ENCODE results near the gene ECE1. TPM values are rescaled to one million over a fixed set of nuclear protein-coding genes. Genes with fewer than 3 reads are reported as not detected.

The ECE1 gene
- total and polyA plus RNA-seq, 12 donors, result 86.1 to 588 (median 222) TPM

DNA sequence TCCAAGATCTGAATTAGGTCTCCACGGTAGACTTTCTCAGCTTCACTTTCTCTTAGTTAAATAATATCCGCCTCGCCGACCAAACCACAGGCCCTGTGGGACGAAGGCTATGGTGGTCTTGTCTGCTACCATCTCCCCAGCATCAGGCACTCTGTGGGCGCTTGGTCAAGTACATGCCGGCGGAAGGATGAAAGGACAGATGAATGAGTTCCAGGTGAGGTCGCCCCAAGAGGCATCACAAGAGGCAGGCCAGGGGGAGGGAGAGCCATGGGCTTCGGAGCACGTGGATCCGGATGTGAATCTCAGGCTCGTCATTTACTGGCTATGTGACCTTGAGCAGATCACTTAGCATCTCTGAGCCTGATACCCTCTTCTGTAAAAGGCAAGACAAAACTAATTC, 33.5 kb downstream of the ECE1 start:
- Histone ChIP-seq H3K9me3 (replicated peaks in 1 of 3) (no peaks in the 10 kb centered on the region), H3K27me3 (no peaks in the 10 kb centered on the region), H3K4me3 (no peak overlapping the region), H3K36me3 (replicated peaks in 1 of 2) (peaks cover 0 to 65% of the 10 kb centered on the region in 2 donors), H3K4me1 (replicated peaks in 1 of 2) (peaks cover 16 to 65% of the 10 kb centered on the region in 2 donors), H3K27ac (peak overlapping the region in 3 of 5 donors; percentile 39 to 93 (median 70))
- no peak for DNase-seq
- intact Hi-C loops (cut with DNase I), result loop anchor here in 1 of 2 donors (5.0 kb wide), 1 partner anchor 86 kb away; no protein-coding TSS in a partner anchor
- 63 to 68% (median 64%) methylated on average over 11 to 13 of the region's 13 CpGs for WGBS, 4 donors
- TF ChIP-seq, protein P1, sequence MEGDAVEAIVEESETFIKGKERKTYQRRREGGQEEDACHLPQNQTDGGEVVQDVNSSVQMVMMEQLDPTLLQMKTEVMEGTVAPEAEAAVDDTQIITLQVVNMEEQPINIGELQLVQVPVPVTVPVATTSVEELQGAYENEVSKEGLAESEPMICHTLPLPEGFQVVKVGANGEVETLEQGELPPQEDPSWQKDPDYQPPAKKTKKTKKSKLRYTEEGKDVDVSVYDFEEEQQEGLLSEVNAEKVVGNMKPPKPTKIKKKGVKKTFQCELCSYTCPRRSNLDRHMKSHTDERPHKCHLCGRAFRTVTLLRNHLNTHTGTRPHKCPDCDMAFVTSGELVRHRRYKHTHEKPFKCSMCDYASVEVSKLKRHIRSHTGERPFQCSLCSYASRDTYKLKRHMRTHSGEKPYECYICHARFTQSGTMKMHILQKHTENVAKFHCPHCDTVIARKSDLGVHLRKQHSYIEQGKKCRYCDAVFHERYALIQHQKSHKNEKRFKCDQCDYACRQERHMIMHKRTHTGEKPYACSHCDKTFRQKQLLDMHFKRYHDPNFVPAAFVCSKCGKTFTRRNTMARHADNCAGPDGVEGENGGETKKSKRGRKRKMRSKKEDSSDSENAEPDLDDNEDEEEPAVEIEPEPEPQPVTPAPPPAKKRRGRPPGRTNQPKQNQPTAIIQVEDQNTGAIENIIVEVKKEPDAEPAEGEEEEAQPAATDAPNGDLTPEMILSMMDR (IDR thresholded peaks at IDR 0.05), result no peak
- no peak for TF ChIP-seq POLR2A (IDR thresholded peaks at IDR 0.05)

DNA sequence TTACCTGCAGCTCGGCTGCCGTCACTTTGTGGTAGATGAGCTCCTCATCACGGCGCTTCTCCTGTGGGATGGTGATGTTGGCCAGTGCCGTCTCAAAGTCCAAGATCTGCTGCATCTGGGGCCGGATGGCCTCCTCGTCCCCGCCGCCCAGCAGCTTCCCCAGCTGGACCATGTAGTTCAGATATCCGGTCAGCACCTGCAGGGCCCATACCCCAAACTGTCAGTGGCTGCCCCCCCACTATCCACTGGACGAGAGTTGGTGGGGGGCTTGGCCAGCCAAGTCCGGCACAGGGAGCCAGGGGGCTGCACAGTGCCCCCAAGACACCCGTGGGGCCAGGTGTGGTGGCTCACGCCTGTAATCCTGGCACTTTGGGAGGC, 34.3 kb downstream of the ECE1 start:
- Histone ChIP-seq H3K4me1 (replicated peaks in 1 of 2) (peaks cover 11 to 64% of the 10 kb centered on the region in 2 donors), H3K36me3 (replicated peaks in 1 of 2) (peaks cover 0 to 72% of the 10 kb centered on the region in 2 donors), H3K27me3 (no peaks in the 10 kb centered on the region), H3K4me3 (no peak overlapping the region), H3K27ac (peak overlapping the region in 3 of 5 donors; percentile 39 to 93 (median 70)), H3K9me3 (replicated peaks in 1 of 3) (no peaks in the 10 kb centered on the region)
- WGBS, 4 donors, result 83 to 95% (median 91%) methylated on average over 2 to 14 of the region's 14 CpGs
- intact Hi-C loops (cut with DNase I), result loop anchor here in 1 of 2 donors (5.0 kb wide), 1 partner anchor 86 kb away; no protein-coding TSS in a partner anchor
- TF ChIP-seq POLR2A (IDR thresholded peaks at IDR 0.05), result no peak
- TF ChIP-seq, protein P1 (IDR thresholded peaks at IDR 0.05), result no peak
- DNase-seq, result no peak

DNA sequence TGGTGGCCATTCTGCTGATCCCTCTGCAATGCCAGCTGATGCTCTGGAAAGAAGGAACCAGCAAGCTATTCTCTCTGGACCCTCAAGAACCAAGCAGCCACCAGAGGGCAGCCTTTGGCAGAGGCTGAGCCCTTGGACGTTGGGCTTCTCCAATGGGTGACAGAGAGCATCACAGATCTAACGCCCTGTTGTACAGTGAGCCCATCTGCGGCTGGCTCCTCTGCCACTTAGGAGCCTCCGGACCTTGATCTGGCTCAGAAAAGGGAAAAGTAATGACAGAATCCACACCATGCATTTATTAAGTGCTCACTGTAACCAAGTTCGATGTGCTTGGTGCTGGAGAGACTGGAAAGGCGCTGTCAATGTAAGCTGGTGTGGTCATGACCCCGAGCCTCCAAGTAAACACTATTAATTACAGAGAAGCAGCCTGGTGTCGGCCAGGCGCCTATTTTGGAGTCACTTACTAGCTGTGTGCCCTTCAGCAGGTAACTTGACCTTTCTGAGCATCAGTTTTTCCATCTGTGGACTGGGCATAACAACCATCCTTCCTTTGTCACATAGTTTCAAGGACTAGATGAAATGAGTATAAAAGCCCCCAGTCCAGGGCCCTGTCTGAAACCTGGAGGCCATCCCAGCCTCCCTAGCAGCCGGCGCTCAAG, 34.9 kb downstream of the ECE1 start:
- WGBS, 4 donors, result 47 to 49% (median 49%) methylated on average over 9 to 11 of the region's 11 CpGs
- intact Hi-C loops (cut with DNase I), result loop anchor here in 1 of 2 donors (5.0 kb wide), 1 partner anchor 87 kb away; no protein-coding TSS in a partner anchor
- DNase-seq, result peak; percentile 91 to 98 (median 94)

DNA sequence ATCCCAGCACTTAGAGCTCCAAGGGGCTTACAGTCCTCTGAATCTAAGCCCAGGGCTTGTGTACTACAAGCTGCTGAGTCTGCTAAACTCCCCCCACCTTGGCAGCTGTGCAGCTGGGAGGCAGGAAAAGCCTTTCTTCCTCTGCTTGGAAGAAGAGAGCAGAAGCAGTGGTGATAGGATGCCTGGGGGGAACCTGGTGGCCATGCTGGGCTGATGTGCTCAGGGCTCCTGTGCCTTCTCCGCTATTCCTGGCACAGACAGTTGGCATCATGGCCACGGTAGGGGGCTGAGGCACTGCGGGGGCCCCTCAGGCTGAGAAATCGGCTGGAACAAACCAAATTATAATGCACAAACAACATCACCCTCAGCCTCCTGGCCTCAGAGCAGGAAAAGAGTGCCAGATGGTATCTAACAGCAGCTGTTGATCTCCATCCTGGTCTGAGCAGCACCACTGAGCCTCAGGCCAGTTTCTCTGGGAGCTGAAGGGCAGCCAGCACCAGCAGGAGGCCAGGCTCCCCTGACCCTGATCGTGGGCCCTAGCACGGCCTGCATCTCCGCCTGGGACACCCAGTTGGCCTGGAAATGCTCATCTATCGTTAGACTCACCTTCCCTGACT, 35.8 kb downstream of the ECE1 start:
- WGBS, 4 donors, result 41 to 63% (median 53%) methylated on average over 2 to 8 of the region's 8 CpGs
- H3K27me3 ChIP-seq, result no peaks in the 10 kb centered on the region
- DNase-seq, result peak in 2 of 7 donors; percentile 46 to 83
- intact Hi-C loops (cut with DNase I), result no loop called here
- H3K9me3 ChIP-seq (replicated peaks in 1 of 3), result no peaks in the 10 kb centered on the region
- H3K4me3 ChIP-seq, result no peak overlapping the region
- TF ChIP-seq POLR2A (IDR thresholded peaks at IDR 0.05), result no peak
- TF ChIP-seq, protein P1 (IDR thresholded peaks at IDR 0.05), result no peak
- H3K4me1 ChIP-seq (replicated peaks in 1 of 2), result peaks cover 11 to 51% of the 10 kb centered on the region in 2 donors
- peaks cover 0 to 78% of the 10 kb centered on the region in 2 donors for H3K36me3 ChIP-seq (replicated peaks in 1 of 2)
- H3K27ac ChIP-seq, result peak overlapping the region in 4 of 5 donors; percentile 55 to 93 (median 73)

More for the DNA sequence above, 34.9 kb downstream of the ECE1 start:
- Histone ChIP-seq H3K27me3 (no peaks in the 10 kb centered on the region), H3K36me3 (replicated peaks in 1 of 2) (peaks cover 0 to 77% of the 10 kb centered on the region in 2 donors), H3K4me1 (replicated peaks in 1 of 2) (peaks cover 11 to 58% of the 10 kb centered on the region in 2 donors), H3K4me3 (no peak overlapping the region), H3K9me3 (replicated peaks in 1 of 3) (no peaks in the 10 kb centered on the region), H3K27ac (peak overlapping the region in 3 of 5 donors; percentile 70 to 93 (median 76))
- TF ChIP-seq, protein P1 (IDR thresholded peaks at IDR 0.05), result peak; percentile 66 to 94 (median 89)
- no peak for TF ChIP-seq POLR2A (IDR thresholded peaks at IDR 0.05)
